Activated T-helper 9 cell treated with anti-CD3 and anti-CD28 coated beads, Interleukin-2, amount 50 U/mL, for 16 hours (primary cell): Measurements from ENCODE around the gene CYP24A1.
"Not testable (repeated sequence)": the region's sequence is repeated elsewhere in the genome, so short reads cannot be mapped to it uniquely, and the experiment has no call there.

ENCODE experiments used
- DNase-seq: peaks from one replicate; pipeline ENCODE4 v3.0.0-alpha.2; 2020; ENCODE audit warnings: low read depth

CYP24A1 gene

DNA sequence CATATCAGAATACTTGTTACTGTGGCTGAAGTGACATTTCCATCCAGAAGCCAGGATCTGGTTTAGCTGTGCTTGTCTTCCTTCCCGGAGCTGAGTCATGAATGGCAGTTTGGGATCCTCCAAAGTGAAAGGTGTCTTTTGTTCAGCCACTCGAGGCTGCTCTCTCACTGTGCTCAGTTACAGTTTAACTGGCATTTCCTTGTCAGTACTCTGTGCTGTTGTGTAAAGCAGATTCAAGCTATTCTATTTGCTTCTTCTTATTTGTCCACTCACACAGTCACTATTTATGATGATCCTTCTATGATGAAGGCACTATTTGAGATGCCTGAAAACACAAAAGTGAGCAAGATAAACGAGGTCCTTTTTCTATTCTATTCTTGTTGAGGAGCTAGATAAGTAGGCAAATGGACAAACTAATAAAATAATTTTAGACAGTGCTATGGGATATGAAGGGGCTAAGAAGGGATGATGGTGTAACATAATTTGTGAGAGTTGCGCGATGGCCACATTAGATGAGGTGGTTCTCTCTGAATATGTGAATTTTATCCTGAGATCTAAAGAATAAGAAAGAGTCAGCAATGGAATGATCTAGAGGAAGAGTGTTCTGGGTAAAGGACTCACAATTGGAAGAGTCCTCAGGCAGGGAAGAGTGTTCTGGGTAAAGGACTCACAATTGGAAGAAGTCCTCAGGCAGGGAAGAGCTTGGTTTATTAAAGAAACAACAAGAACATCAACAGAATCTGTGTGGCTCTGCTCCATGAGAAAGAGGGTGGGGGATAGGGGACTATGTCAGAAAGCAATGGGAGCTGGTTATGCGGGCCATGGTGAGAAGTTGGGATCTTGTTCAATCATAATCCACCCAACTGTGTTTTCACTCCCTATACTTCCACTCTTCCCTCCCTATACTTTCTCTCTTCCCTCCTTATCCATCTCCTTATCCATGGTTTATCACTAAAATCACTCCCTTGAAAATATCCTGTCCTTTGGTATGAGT is 40.1 kb downstream of the CYP24A1 start:
- DNase-seq, result no peak

DNA sequence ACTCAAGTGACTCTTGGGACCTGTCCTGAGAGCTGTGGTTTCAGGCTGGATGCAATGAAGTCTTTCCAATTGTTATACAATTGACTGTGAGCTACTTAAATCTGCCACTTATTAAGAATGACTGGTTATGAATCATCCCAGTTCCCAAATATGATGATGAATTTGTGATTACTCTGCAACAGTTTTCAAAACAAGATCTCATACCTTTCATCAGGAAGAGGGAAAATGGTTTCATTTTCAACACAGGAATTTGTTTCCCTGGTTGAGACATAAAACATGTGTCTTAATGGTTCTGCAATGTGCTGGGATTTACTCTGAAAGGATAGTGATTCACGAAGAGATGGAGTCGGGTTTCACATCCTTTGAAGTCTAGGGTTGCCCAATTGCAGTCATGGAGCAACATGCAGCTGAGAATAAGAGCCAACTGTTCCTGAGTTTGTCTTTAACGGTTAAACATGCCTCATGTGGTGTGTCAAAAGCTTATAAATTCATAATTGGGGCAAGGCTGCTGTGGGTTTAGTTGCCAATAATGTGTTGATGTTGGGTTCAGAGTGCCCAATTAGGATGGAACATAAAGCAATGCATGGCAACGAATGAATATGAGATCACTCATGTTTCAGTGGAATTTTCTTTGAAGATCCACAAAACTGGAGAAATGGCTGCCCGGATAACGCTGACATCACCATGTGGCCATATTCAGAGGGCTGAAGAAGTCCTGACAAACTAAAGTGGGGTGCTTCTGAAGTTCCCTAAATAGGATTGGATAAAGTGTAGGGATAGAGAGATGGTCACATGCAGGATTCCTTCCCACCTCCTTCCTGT is 41.0 kb downstream of the CYP24A1 start:
- no peak for DNase-seq

DNA sequence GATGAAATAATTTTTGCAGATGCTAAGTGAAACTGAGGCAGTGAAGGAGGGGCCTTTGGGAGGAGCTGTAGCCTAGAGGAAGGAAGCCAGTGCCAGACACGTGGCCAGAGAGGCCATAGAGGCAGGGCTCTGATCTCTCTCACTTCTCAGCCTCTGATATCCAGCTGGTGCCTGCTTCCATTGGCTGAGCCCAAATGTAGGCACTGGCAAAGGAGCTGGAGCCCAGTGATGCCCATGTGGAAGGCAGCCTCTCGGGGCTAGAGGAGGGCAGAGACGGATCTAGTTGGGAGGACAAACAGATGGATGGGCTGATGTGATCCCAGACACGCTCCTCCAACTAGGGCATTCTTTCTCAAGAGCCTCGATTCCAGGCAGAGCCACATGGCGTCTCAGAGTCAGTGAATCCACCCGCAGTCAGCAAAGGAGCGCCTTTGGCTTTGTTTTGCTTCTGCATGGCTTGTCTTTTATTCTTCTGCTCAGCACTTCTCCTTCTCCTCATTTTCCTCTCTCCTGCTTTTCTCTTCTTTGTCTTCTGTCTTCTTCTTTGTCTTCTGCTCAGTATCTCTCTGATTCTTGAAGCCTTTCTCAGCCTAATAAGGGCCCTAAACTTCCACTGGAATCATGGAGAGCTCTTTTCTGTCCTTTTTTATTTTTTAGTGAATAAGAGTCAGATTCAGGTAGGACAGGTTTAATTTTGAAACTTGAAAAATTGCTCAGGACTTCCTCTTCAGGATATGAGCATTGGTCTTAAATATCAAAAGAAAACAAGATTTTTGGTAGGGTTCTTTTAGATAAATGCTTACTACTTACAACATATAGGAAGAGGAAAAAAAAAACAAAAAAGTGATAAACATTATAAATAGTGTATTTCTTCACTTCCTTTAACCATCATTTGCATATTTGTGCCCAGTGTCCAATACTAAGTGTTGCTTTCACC is 41.8 kb downstream of the CYP24A1 start:
- no peak for DNase-seq

DNA sequence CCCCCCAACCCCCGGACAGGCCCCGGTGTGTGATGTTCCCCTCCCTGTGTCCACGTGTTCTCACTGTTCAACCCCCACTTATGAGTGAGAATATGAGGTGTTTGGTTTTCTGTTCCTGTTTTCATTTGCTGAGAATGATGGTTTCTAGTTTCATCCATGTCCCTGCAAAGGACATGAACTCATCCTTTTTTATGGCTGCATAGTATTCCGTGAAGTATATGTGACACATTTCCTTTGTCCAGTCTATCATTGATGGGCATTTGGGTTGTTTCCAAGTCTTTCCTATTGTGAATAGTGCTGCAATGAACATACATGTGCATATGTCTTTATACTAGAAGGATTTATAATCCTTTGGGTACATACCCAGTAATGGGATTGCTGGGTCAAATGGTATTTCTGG is 42.7 kb downstream of the CYP24A1 start:
- DNase-seq, result not testable (repeated sequence)

DNA sequence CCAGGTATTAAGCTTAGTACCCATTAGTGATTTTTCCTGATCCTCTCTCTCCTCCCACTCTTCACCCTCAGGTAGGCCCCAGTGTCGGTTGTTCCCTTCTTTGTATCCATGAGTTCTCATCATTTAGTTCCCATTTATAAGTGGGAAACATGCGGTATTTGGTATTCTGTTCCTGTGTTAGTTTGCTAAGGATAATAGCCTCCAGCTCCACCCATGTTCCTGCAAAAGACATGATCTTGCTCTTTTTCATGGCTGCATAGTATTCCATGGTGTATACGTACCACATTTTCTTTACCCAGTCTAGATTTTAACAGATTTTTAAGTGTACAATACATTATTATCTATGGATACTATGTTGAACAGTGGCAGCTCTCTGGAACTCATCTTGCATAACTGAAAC is 44.4 kb downstream of the CYP24A1 start:
- DNase-seq, result no peak

DNA sequence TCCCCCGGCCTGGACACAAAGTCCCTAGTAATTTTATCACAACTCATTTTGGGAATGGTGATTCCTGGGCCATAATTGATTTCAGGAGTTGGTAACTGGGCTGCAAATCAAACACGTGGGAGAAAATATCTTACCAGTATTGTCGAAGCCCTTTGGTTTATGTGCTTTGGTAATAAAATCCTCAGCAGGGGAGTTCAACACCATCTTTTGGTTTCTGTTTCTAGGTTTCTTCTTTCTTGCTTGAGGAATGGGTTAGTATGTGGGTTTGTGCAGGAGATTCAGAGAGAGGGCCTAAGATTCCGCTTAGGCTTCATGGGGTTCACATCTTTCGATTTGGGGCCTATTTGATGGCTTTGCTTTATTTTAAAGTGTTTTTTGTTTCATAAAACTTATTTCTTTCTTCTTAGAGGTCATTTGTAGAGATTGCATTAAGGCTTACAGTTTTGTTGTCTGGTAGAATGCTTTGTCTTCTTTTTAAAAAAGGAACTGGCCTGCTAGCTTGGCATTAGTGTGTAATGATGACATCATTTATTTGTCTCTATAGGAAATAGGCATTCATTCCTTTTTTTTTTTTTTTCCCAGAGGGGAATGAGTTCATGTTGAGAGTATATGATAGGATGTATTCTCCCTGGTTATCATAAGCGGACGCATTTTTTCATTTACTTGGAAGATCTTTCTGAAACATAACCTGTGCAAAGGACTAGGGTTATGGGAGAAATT is 45.8 kb downstream of the CYP24A1 start:
- no peak for DNase-seq

DNA sequence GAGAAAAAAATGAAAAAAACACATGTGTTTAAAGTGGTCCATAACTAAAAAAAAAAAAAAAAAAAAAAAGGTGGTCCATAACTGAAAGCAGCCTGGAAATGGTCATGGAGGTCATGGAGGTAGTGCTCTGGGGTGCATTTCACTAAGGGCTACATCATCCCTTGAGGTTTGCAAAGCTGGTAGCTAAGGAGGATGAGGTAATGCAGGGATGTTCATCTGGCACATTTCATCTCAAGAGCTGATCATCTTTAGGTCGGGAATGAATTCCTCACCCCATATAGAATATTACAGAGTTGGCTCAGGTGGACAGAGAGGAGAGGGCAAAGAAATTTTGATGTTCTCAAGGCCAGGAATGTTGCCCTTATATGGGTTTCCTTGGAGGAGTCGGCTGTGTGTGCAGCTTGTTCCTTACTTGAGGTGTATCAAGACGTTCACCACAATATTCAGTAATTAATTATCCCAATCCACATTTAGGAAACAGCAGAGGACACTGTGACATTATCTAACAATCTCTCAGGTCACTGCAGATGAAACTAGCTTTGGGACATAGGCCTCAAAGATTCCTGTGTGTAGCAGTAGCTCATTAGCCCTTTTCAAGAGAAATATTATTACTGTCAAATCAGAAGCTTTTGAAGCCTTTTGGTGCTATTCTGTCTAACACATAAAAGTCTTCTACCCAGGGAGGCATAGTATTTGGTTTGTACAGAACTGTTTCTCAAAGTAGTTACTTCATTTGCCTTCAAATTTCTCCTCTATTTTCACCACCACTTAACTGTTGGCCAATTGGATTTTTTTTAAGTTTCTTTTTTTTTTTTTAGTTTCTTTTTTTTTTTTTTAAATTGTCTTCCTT is 46.8 kb downstream of the CYP24A1 start:
- no peak for DNase-seq

DNA sequence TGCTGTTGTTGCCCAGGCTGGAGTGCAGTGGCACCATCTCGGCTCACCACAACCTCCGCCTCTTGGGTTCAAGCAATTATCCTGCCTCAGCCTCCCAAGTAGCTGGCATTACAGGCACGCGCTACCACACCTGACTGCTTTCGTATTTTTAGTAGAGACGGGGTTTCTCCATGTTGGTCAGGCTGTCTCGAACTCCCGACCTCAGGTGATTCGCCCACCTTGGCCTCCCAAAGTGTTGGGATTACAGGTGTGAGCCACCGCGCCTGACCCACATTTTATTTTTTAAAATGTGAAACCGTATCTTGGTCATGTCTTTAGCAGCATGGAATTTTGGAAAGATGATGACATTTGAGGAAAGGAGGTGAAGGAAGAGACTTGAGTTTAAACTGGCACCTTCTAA is 47.5 kb downstream of the CYP24A1 start:
- not testable (repeated sequence) for DNase-seq

DNA sequence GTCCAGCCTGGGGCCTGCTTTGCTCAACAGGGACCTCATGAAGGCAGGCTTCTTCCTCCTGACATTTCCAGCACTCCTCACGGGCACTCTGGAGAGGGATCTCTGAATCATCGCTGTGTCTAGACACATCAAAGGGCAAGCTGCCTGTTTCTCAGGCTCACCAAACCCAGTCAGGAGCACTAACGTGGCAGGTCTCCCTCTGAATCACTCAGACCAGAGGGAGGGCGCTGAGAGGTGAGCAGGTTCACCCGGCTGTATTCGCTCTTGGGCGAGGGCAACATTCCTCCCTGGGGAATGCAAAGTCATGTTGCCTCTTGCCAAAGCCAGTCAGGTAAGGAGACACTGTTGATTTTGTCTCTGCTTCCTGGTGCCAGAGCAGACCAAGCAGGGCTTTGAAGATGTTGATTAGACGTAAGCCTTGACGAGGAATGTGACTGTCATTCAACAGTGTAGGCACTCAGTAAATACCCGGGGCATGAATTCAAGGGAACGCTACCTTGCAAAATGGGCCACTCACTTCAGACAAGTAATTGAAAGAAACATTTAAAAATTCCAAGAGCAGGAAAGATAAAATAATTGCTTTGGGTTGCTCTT is 50.1 kb downstream of the CYP24A1 start:
- no peak for DNase-seq

DNA sequence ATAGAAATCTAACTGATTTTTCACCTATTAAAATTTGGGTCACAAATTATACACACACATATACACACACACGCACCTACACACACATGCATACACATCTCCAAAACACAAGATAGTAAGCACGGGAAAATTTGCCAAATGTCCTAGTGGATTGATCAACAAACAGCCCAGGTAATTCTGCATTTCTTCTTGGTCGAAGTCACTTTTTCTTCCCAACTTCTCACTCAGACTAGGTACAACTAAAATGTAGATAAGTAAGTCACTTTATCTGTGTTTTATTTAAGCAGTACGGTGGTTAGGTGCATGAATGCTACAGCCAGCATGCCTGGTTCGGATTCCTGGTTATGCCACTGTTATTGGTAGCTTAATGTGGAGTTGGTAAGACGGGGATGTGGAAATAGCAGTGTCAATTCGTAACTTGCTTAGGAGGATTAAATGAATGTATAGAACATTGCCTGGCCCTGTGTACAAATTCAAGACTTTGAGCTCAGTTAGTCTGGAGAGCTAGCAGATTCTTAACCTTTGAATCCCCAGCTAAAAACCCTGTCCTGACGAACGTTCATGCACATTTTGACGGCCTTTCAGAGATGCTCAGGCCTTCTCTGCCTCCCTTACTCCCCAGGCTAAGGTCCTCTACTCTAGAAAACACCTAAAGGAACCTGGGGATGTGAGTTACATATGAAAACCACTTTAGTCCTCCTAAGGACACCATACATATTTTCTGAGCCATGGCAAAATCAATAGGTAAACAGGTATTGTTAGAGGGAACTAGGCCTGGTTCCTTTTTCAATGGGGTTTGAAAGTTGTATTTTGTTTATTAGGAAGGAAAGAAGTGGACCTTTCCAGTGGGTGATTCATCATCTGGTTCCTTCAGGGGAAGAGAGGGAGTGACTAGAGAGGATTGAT is 50.9 kb downstream of the CYP24A1 start:
- DNase-seq, result no peak

DNA sequence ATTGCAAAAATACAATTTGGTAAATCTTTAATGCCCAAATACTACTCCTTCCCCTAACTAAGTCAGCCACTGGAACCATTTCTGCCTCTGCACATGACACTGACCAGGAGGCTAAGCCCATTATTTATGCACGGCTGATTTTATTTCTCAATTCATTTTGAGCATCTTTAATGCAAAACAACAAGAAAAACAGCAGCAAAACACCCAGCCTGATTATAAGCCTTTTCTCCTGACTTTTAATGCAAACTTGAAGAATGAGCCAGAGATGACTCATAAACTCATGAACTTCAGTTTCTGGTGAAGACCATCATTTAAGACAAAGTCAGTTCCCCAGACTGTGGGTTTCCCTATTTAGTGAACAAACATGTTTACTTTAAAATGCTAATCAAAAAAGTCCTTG is 51.6 kb downstream of the CYP24A1 start:
- no peak for DNase-seq

DNA sequence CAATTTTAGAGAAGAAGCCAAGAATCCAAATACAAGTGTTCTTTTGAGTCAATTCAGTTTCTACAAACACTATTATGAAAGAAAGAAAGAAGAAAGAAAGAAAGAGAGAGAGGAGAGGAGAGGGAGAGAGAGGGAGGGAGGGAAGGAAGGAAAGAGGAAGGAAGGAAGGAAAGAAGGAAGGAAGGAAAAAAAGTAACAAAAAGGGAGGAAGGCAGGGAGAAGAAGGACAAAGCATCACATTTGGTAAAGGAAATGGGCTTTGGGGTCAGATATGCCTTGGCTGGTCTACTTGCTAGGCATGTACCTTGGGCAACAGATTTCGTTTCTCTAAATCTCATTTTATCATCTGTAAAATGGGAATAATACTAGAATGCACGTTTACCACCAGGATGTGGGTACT is 54.0 kb downstream of the CYP24A1 start:
- no peak for DNase-seq

DNA sequence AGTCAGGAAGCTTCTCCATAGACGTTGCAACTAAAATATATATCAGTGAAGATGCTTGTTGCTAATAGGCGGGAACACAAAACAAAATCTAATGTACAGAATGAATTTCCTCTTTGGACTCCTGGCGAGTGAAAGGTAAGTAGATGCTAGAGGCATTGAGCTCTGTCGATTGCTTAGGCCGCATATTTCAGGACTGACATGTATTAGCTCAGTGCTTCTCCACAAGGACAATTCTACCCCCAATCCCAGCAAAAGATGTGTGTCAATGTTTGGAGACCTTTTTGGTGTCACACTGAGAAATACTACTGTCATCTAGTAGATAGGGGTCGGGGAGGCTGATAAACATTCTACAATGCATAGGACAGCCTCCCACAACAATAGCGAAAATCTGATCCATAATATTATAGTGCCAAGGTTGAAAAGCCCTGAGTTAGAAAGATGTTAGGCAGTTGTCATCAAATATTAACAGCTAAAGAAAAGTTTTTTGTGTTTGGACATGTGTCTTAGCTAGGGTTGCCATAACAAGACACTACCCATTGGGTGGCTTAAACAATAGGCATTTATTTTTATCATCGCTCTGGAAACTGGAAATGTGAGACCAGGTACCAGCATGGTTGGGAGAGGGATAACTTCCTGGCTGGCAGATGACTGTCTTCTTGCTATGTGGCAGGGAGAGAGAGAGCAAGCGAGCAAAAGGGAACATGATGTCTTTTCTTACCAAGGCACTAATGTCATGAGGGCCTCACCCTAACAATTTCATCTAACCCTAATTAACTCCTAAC is 55.4 kb downstream of the CYP24A1 start:
- DNase-seq, result no peak

DNA sequence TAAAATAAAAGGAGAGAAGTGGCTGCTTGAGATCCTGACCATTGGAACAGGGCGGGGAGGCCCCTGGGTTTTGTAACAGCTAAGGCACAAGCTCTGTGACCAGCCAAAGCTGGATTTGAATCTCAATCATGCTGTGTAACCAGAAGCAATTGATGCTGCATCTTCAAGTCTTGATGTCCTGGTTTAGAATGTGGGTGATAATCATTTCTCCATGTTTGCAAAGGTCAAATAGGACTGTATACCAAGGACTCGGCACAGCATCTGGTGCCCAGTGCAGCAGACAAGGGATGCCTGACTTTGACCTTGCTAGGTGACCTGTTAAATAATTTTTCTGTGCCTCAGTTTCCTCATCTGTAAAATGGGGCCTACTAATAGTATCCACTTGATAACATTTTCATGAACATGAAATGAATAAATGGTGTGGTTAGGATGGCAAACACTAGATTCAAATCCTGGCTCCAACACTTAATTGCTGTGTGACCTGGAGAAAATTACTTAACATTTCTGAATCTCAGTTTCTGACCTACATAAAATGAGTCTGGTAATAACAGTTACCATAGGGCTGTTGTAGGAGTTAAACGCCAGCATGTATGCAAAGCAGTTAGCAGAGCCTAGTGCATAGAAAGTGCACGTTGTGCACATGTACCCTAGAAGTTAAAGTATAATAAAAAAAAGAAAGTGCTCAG is 57.1 kb downstream of the CYP24A1 start:
- DNase-seq, result no peak

DNA sequence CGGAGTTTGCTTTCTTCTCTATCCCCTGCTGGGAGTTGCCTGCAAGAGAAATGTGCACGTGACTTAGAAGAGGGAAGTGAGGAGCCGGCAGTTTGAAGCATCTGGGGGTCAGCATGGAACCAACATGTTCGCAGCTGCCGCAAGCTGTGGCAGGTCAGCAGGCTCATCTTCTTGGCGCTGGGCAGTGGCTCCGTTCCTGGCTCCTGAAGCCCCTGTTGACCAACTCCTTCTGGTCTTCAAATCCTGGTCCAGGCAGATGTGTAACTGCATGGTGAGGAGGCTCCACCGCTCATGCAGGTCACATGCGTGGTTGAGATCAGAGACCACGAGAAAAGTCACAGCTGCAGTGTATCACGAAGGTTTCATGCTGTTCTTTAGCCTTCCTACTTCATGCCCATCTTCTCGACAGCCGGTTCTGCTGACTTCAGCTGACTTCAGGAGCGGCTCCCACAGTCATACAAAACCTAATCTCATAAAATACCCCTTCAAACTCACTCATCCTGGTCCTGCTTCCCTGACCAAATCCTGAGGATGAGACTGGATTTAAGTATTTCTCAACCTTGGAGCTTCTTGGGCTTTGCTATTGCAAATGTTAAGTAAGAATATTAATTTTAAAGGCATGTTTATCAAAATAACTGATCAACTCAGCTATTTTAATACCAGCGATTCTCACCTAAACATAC is 58.5 kb downstream of the CYP24A1 start:
- DNase-seq, result no peak

DNA sequence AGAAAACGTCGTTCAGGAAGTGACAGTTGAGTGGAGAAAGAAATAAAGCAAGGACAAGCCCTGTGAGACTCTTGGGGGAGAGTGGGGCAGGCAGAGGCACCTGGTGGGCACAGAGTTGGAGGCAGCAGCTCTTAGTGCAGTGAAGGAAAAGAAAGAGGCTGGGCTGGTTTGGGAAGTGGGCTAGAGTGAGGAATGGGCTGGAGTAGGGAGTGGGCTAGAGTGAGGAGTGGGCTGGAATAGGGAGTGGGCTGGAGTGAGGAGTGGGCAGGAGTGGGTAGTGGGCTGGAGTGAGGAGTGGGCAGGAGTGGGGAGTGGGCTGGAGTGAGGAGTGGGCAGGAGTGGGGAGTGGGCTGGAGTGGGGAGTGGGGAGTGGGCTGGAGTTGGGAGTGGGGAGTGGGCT is 59.7 kb downstream of the CYP24A1 start:
- DNase-seq, result no peak

DNA sequence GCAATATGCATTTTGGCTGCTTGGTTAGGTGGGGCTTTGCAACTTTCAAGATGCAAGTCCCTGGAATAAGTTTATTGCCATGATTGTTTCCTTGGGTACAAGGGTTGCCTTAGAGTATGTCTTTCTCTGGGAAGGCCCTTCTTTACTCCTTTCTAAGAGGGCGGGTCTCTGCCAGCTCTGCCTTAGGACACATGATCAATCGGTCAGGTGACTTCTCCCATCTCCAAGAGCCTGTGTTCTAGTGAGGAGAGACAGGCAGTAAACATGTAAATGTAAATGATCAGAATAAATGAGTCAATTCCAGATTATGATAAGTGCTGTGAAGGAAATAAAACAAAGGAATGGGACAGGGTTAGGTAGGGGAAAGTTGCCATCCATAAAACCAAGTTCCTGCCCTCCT is 60.2 kb downstream of the CYP24A1 start:
- DNase-seq, result no peak
